ENCODE data around the gene LNPEP.

The LNPEP gene

GRCh38 chr5:96924016-96924443 lies 11.8 kb upstream of the LNPEP start:
- DNase-seq (no peak), ATAC-seq (ENCODE audit: insufficient read depth, low read depth) (no peak)
- H3K4me3 ChIP-seq (ENCODE audit: low read depth in 1 of 2, low read length in 2 of 2), result no peak overlapping the region
- peaks cover 1% of the 10 kb centered on the region; the same call in 1 of the 2 replicates for H3K4me1 ChIP-seq (ENCODE audit: insufficient read depth, low read length)
- no peak overlapping the region for H2AFZ ChIP-seq (ENCODE audit: low read depth, low read length)
- H3K27me3 ChIP-seq (ENCODE audit: insufficient read depth, low read length, poor library complexity), result no peaks in the 10 kb centered on the region
- no peaks in the 10 kb centered on the region for H3K79me2 ChIP-seq (ENCODE audit: insufficient read depth, low read length)
- no peaks in the 10 kb centered on the region for H3K9me3 ChIP-seq (ENCODE audit: insufficient read depth, low read length, severe bottlenecking)
- no peak overlapping the region for H3K27ac ChIP-seq (ENCODE audit: low read length)
- H4K20me1 ChIP-seq (ENCODE audit: insufficient read depth, low read length), result no peaks in the 10 kb centered on the region
- TF ChIP-seq EZH2 (IDR thresholded peaks at IDR 0.05; ENCODE audit: borderline replicate concordance, low read depth, low read length, severe bottlenecking), result no peak
- H3K4me2 ChIP-seq (ENCODE audit: insufficient read depth, low read length), result no peak overlapping the region
- peaks cover 20% of the 10 kb centered on the region for H3K36me3 ChIP-seq (ENCODE audit: insufficient read depth, low read length)
- no peak overlapping the region for H3K9ac ChIP-seq (ENCODE audit: low read depth, low read length)

- H3K4me3 ChIP-seq (ENCODE audit: low read depth in 1 of 2, low read length in 2 of 2), result no peak overlapping the region
- no peaks in the 10 kb centered on the region for H4K20me1 ChIP-seq (ENCODE audit: insufficient read depth, low read length)
- H3K79me2 ChIP-seq (ENCODE audit: insufficient read depth, low read length), result peaks cover 9% of the 10 kb centered on the region
- TF ChIP-seq EZH2 (IDR thresholded peaks at IDR 0.05; ENCODE audit: borderline replicate concordance, low read depth, low read length, severe bottlenecking), result no peak
- H3K4me2 ChIP-seq (ENCODE audit: insufficient read depth, low read length), result no peak overlapping the region
- ATAC-seq (ENCODE audit: insufficient read depth, low read depth), result no peak
- no peaks in the 10 kb centered on the region for H3K9me3 ChIP-seq (ENCODE audit: insufficient read depth, low read length, severe bottlenecking)
- no peak overlapping the region for H2AFZ ChIP-seq (ENCODE audit: low read depth, low read length)
- no peak overlapping the region for H3K27ac ChIP-seq (ENCODE audit: low read length)
- H3K9ac ChIP-seq (ENCODE audit: low read depth, low read length), result no peak overlapping the region
- H3K4me1 ChIP-seq (ENCODE audit: insufficient read depth, low read length), result peaks cover 18% of the 10 kb centered on the region
- H3K36me3 ChIP-seq (ENCODE audit: insufficient read depth, low read length), result peaks cover 7% of the 10 kb centered on the region; the same call in 1 of the 2 replicates
- no peaks in the 10 kb centered on the region for H3K27me3 ChIP-seq (ENCODE audit: insufficient read depth, low read length, poor library complexity)
- no peak for DNase-seq
Observed at GRCh38 chr5:96926276-96926675, 9.6 kb upstream of the LNPEP start.

- DNase-seq, result no peak
- no peaks in the 10 kb centered on the region for H3K27me3 ChIP-seq (ENCODE audit: insufficient read depth, low read length, poor library complexity)
- ATAC-seq (ENCODE audit: insufficient read depth, low read depth), result no peak
- H3K4me3 ChIP-seq (ENCODE audit: low read depth in 1 of 2, low read length in 2 of 2), result no peak overlapping the region
- peaks cover 7% of the 10 kb centered on the region; the same call in 1 of the 2 replicates for H3K36me3 ChIP-seq (ENCODE audit: insufficient read depth, low read length)
- TF ChIP-seq EZH2 (IDR thresholded peaks at IDR 0.05; ENCODE audit: borderline replicate concordance, low read depth, low read length, severe bottlenecking), result no peak
- H3K9me3 ChIP-seq (ENCODE audit: insufficient read depth, low read length, severe bottlenecking), result no peaks in the 10 kb centered on the region
- peaks cover 26% of the 10 kb centered on the region for H3K4me1 ChIP-seq (ENCODE audit: insufficient read depth, low read length)
- no peak overlapping the region for H3K27ac ChIP-seq (ENCODE audit: low read length)
- H4K20me1 ChIP-seq (ENCODE audit: insufficient read depth, low read length), result no peaks in the 10 kb centered on the region
- no peak overlapping the region for H2AFZ ChIP-seq (ENCODE audit: low read depth, low read length)
- H3K79me2 ChIP-seq (ENCODE audit: insufficient read depth, low read length), result peaks cover 13% of the 10 kb centered on the region
- no peak overlapping the region for H3K9ac ChIP-seq (ENCODE audit: low read depth, low read length)
- no peak overlapping the region for H3K4me2 ChIP-seq (ENCODE audit: insufficient read depth, low read length)
Observed at GRCh38 chr5:96927008-96927407, 8.9 kb upstream of the LNPEP start.

GRCh38 chr5:96928931-96929708 lies 6.8 kb upstream of the LNPEP start:
- Histone ChIP-seq H4K20me1 (ENCODE audit: insufficient read depth, low read length) (no peaks in the 10 kb centered on the region), H3K27me3 (ENCODE audit: insufficient read depth, low read length, poor library complexity) (no peaks in the 10 kb centered on the region), H3K9me3 (ENCODE audit: insufficient read depth, low read length, severe bottlenecking) (no peaks in the 10 kb centered on the region), H3K9ac (ENCODE audit: low read depth, low read length) (no peak overlapping the region), H3K4me1 (ENCODE audit: insufficient read depth, low read length) (peaks cover 46% of the 10 kb centered on the region), H3K4me2 (ENCODE audit: insufficient read depth, low read length) (no peak overlapping the region), H2AFZ (ENCODE audit: low read depth, low read length) (no peak overlapping the region), H3K27ac (ENCODE audit: low read length) (no peak overlapping the region), H3K4me3 (ENCODE audit: low read depth in 1 of 2, low read length in 2 of 2) (no peak overlapping the region), H3K36me3 (ENCODE audit: insufficient read depth, low read length) (peaks cover 7% of the 10 kb centered on the region; the same call in 1 of the 2 replicates), H3K79me2 (ENCODE audit: insufficient read depth, low read length) (peaks cover 34% of the 10 kb centered on the region)
- DNase-seq (no peak), ATAC-seq (ENCODE audit: insufficient read depth, low read depth) (no peak)
- TF ChIP-seq EZH2 (IDR thresholded peaks at IDR 0.05; ENCODE audit: borderline replicate concordance, low read depth, low read length, severe bottlenecking) (no peak), CTCF (IDR thresholded peaks at IDR 0.05; ENCODE audit: borderline replicate concordance, extremely low read depth, low read length, poor library complexity, severe bottlenecking) (no peak)

GRCh38 chr5:96930058-96930457 lies 5.8 kb upstream of the LNPEP start:
- H3K9ac ChIP-seq (ENCODE audit: low read depth, low read length), result no peak overlapping the region
- H3K36me3 ChIP-seq (ENCODE audit: insufficient read depth, low read length), result peaks cover 7% of the 10 kb centered on the region; the same call in 1 of the 2 replicates
- H4K20me1 ChIP-seq (ENCODE audit: insufficient read depth, low read length), result no peaks in the 10 kb centered on the region
- no peak for DNase-seq
- no peak overlapping the region for H2AFZ ChIP-seq (ENCODE audit: low read depth, low read length)
- peak overlapping the region; percentile 28; the same call in 1 of the 2 replicates for H3K4me2 ChIP-seq (ENCODE audit: insufficient read depth, low read length)
- peaks cover 46% of the 10 kb centered on the region for H3K4me1 ChIP-seq (ENCODE audit: insufficient read depth, low read length)
- H3K27me3 ChIP-seq (ENCODE audit: insufficient read depth, low read length, poor library complexity), result no peaks in the 10 kb centered on the region
- H3K4me3 ChIP-seq (ENCODE audit: low read depth in 1 of 2, low read length in 2 of 2), result no peak overlapping the region
- H3K27ac ChIP-seq (ENCODE audit: low read length), result no peak overlapping the region
- ATAC-seq (ENCODE audit: insufficient read depth, low read depth), result no peak
- H3K79me2 ChIP-seq (ENCODE audit: insufficient read depth, low read length), result peaks cover 37% of the 10 kb centered on the region
- TF ChIP-seq CTCF (IDR thresholded peaks at IDR 0.05; ENCODE audit: borderline replicate concordance, extremely low read depth, low read length, poor library complexity, severe bottlenecking) (no peak), EZH2 (IDR thresholded peaks at IDR 0.05; ENCODE audit: borderline replicate concordance, low read depth, low read length, severe bottlenecking) (no peak)
- H3K9me3 ChIP-seq (ENCODE audit: insufficient read depth, low read length, severe bottlenecking), result no peaks in the 10 kb centered on the region
